Stimulated activated CD8-positive, alpha-beta memory T cell treated with anti-CD3 and anti-CD28 coated beads, Interleukin-12 subunit alpha, Interleukin-12 subunit beta, amount 100 ng/mL, for 1 hour (primary cell): Measurements from ENCODE around the gene KLHDC8B.
A peak's percentile ranks its signal among the peaks of the same experiment; 100 is the strongest.

Experiments
- DNase-seq: peaks from one replicate; pipeline ENCODE4 v3.0.0-alpha.2; 2020; ENCODE audit warnings: low read depth

Gene KLHDC8B

GRCh38 chr3:49171119-49171774, at the start of gene KLHDC8B:
KLHDC8B (plus strand) TSS chr3:49171598; CDS start chr3:49172770, 1,172 bp downstream.
- peak; percentile 66 for DNase-seq

DNA sequence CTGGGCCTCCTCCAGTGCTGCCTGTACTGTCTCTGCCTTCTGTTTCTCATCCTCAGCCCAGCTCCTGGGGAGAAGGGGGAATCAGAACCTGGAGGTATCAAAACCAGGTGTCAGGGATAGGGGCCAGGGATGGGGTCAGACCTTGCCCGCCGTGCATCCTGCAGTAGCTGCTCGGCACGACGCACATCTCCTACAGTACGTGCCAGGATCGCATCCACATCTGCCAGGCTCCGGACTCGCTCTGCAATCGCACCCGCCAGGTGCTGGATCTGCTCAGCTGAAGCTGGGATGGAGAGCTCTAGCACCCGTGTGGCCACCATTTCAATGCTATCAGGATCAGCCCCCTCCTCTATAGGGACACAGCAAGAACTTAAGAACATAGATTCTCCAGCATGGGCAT, 49.4 kb upstream of the KLHDC8B start:
- DNase-seq, result no peak

- DNase-seq, result no peak
These were observed 48.9 kb upstream of the KLHDC8B start for GRCh38 chr3:49122451-49122850.

DNA sequence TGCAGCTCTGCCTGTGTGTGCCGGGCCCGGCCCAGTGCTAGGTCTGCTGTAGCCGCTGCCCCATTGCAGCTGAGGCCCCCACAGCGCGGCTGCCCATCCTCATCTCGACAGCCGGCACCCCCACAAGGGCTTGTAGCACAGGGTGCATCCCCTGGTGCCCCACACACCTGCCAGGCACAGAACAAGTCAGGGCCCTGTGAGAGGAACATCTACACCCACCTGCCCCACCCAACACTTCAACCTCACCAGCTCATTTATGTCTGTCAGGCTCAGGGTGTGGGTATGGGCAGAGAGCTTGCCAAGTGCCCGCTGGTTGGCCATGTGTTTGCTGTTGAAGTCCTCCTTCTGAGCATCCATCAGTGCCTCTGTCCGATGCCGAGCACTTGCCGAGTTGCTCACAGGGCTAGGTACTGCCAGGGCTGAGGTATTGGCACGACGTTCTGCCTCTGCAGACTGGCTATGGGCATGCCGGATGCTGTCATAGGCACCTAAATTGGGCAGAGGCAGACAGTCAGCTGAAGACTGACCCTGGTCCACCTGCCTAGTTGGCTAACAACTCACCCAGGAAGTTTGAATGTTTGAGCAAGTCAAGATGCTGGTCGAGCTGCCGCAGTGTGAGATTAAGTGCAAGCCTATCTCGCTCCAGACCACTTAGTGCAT, 48.4 kb upstream of the KLHDC8B start:
- no peak for DNase-seq

DNA sequence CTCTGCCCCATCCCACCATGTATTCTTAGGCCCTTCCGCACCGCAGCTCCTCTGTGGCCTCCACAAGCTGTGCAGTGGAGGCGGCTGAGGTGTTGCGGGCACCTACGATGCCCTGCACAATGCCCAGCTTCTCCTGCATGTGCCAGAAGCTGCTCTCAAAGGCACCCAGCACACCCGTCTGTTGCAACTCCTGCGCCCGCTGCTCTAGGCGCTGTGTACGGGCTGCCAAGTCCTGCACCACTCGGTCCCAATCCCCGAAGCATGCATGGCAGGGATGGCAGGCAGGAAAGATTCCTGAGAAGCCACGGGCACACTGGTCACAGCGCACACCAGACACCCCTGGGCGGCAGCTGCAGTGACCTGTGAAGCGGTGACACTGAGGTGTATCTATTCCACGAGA, 47.7 kb upstream of the KLHDC8B start:
- DNase-seq, result no peak

DNA sequence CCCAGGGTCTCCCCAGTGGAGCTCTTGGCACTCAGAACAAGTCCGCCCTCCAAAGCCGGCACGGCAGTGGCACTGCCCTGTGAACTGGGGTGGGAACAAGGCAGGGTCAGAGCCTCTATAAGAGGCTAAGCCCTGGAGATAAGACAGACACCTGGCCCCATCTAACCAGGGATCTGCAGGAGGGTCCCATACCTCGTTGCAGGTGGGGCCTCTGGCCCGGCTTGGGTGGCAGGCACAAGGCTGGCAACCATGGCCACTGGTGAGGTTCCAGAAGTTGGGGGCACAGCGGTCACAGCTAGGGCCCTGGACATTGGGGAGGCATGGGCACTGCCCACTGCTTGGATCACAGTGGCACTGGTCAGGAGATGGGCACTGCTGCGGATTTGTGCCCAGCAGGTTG, 47.2 kb upstream of the KLHDC8B start:
- no peak for DNase-seq

GRCh38 chr3:49124991-49125670, 46.3 kb upstream of the KLHDC8B start:
- no peak for DNase-seq

GRCh38 chr3:49131040-49131439, 40.4 kb upstream of the KLHDC8B start:
- no peak for DNase-seq

- DNase-seq, result no peak
These were observed 39.8 kb upstream of the KLHDC8B start for GRCh38 chr3:49131576-49131975.

GRCh38 chr3:49132073-49132436, 39.3 kb upstream of the KLHDC8B start:
- DNase-seq, result no peak

- DNase-seq, result no peak
These were observed 38.8 kb upstream of the KLHDC8B start, which contains the start of gene LAMB2 for GRCh38 chr3:49132437-49133225. LAMB2 (minus strand) TSS chr3:49133050; CDS start chr3:49132867, 183 bp downstream.

- DNase-seq, result no peak
These were observed 38.0 kb upstream of the KLHDC8B start for GRCh38 chr3:49133226-49133951.

- DNase-seq, result no peak
These were observed 36.7 kb upstream of the KLHDC8B start for GRCh38 chr3:49134471-49135265.

DNA sequence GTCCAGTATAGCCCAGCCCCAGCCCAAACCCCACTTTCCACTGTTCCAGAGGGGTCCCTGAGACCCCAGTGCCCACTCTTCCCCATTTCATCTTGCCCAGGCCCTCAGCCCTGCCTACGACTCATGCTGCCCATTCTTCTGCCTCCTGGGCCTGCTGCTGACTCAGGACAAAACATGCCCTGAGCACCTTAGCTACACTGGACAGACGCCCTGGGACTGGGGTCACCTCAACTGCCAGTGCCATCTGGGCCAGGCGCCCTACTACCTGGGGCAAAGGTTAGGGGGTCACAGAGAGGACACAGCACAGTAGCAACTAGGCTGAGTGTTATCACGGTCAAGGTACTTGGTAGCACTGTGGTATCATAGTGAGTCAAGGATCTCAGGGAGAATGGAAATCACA, 35.9 kb upstream of the KLHDC8B start:
- DNase-seq, result no peak

- DNase-seq, result no peak
These were observed 31.3 kb upstream of the KLHDC8B start for GRCh38 chr3:49140080-49140479.

DNA sequence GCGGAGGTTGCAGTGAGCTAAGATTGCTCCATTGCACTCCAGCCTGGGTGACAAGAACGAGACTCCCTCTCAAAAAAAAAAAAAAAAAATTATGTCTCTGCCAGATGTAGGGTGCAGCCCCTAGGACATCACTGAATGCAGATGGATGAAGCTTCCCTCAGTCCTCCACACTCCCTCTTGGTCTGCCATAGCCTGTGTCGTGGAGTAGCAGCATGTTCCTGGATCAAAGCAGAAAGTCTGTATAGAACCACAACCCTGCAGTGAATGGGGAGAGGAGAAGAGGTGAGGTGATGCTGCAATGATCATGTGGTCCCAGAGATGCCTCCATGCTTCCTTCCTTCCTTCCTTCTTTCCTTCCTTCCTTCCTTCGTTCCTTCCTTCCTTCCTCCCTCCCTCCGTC, 23.2 kb upstream of the KLHDC8B start:
- DNase-seq, result no peak

GRCh38 chr3:49151610-49152009, 19.8 kb upstream of the KLHDC8B start:
- no peak for DNase-seq

- no peak for DNase-seq
These were observed 18.0 kb upstream of the KLHDC8B start for GRCh38 chr3:49153349-49153912.

DNA sequence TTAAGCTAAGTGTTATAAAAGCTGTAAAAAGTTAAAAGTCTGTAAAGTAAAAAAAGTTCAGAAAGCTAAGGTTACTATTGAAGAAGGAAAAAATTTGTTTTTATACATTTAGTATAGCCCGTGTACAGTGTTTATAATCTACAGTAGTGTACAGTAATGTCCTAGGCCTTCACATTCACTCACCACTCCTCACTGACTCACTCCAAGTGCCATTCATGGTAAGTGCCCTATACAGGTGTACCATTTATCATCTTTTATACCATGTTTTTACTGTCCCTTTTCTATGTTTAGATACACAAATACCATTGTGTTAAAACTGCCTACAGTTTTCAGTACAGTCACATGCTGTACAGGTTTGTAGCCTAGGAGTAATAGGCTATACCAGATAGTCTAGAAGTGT, 14.1 kb upstream of the KLHDC8B start:
- DNase-seq, result no peak

DNA sequence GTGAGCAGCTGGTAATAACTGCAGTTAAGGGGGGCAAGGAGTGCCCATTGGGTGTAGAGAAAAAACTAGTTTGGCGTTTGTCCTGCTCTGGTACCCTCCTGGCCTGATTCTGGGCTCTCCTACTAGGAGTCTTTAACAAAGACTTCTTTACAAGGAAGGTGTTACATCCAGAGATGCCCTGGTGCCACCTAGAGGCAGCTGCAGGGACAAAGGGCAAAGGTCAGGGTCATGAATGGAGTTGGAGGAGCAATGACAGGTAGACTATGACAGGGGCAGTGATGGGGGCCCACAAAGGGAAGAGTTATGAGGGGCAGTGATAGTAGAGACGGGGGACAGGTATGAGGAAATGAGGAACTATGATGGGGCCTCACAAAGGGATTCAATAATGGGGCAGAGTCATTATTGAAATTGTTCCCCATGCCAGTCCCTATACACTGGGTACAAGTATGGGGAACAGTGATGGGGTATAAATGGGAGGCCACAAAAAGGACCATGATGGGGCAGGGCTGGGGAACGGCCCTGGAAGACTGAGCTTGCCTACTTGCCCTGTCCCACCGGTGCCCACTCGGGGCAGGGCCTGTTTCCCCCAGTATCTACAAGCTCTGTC, 13.2 kb upstream of the KLHDC8B start:
- DNase-seq, result peak; percentile 35
